GM19463 (cell line): Measurements from ENCODE around the gene LDB2.

Source experiments
- ATAC-seq: cut with Tn5 transposase; IDR thresholded peaks from one replicate; pipeline ENCODE4 v1.9.1; 2021; ENCODE audit warnings: mild to moderate bottlenecking, moderate library complexity; ENCODE audit not compliant: unreplicated experiment

The LDB2 gene

DNA sequence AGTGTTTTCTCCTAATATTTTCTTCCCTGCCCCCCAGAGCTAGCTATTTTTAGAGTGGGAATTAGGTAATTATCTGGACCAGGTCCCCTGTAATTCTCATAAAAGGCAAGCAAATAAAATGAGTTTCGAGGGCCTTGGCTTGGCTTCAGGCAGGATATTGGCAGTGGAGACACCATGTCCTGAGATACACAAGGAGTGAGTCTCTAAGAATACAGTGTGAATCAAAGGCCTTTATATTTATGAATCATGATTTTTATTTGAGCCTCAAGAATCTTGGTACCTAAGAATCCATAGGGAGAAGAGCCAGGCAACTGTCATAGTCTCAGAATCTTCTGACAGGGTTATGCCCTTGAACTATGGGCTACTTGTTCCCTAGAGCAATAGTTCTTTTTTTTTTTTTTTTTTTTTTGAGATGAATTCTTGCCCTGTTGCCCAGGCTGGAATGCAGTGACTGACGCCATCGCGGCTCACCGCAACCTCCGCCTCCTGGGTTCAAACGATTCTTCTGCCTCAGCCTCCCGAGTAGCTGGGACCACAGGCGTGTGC lies 205.4 kb downstream of the LDB2 start:
- no peak for ATAC-seq

DNA sequence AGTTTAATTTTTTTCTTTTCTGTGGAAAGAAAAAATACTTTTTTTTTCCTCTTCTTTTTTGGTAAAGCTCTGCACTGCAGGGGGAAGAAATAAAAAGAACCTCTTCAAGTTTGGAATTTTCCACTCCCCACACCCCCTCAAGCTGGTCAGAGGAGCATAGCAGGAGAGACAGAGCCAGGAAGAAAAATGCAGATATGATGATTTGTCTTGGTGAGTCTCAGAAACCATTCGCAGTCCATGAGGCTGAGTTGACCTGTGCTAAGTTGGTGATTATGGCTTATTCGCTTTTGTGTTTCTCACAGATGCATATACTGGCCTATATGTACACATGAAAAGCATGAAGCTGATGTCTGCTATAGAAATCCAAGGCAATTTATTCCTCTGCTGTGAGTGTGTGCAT lies 205.9 kb downstream of the LDB2 start:
- no peak for ATAC-seq

DNA sequence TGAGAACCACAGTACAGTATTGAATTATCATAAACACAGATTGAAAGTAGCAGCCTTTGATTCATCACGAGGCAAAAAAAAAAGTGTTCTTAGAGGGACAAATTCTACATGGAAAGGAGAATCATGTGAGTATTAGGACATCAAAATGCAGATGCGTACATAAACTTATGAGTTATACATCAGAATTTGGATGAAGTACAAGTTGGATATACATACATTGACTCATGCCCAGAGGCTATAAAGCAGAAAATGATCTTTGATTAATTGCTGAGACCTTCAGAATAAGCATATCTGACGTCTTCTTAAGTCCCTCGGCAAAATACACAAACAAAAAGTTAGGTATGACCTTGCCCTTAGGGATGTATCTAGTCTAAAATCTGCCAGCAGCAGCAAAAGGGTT lies 206.4 kb downstream of the LDB2 start:
- no peak for ATAC-seq

DNA sequence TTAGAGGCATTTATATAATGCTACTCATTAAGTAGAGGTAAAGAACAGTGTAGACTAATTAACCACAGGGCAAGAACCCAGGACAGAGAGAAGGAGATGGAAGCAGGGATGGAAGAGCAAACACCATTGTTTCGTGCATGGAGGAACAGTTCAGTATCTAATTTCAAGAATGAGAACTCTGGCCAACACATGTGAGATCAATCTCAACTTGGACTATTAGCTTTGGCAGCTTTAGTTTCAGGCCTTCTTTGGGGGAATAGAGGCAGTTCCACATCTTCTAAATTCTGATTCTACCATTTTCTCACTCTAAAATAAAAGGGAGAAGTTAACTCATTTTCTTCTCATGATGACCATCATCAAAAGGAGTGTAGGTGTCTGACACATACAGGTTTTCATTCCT lies 207.0 kb downstream of the LDB2 start:
- no peak for ATAC-seq

DNA sequence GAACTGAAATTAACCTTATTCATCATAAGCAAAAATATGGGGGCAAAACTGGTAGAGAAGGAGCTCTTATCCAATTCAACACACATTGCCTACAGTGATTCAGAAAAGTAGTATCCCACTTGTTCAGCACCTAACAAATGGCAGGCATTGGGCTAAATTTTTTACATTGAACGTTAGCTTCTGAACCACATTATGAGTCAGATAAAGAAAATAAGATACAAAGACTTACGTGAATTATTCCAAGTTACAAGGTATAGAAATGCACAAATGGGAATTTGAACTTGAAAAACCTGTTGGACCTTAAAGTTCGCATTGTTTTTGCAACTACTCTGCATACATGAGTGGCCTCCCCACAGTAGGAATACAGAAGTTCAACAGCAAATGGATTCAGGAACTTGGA lies 210.6 kb downstream of the LDB2 start:
- ATAC-seq: no peak

DNA sequence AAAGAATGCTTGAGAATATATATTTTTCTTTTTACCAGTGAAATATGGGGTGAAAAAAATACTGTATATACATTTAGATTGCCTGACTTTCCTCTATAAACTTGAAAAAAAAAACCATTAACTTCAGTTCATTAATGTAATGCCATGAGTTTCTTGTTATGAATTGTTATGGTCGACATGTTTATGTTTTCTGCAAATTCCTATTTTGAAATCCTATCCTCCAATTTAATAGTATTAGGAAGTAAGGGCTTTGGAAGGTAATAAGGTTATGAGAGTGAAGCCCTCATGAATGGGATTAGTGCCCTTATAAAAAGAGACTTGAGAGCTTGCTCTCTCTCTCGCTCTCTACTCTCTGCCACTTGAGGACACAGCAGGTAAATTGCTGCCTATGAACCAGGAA lies 211.4 kb downstream of the LDB2 start:
- ATAC-seq: no peak

DNA sequence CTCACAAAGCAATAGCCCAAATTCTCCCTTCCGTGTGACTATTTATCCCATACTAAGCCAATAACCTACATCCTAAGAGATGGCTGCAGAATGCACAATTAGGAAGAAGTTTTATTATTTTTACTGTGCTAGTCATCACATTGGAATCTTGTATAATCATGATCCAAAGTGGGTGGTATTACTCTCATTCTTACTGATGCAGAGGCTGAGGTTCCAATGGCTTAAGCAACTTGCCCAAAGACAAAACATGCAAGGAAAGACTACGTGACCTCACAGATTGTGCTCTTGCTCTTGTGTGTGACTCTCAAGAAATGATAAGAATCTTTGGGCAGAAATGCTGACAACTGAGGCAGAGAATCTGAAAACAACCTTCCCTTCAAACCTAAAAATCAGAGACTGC lies 212.2 kb downstream of the LDB2 start:
- no peak for ATAC-seq

DNA sequence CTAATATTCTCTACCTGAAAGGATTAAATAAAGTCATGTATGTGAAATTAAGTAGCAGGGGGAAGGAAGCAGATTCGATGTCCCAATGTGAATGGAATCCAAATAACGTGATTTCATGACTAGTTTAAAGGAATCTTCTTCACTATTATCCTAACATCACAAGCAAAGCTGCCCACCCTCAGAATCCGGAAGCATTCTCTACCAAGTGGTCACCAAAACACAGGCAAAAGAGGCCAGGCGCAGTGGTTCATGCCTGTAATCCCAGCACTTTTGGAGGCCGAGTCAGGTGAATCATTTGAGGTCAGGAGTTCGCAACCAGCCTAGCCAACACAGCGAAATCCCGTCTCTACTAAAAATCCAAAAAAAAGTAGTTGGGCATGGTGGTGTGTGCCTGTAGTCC lies 212.9 kb downstream of the LDB2 start:
- ATAC-seq: no peak

DNA sequence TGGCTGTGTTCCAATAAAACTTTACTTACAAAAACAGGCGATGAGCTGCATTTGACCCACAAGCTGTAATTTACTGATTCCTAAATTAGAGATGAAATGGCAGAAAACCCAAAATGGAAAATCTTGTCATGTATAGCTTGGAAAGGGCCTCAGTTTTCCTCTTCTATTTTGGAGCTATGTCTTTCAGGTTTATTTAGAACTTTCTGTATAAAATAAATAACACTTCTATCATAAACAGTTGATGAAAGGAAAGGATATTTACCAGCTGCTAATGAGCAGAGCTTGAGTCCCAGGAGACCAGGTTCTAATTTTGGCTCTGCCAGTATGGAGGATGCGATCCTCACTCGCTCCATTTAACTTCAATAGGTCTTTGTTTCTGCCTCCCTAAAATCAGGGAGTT lies 213.5 kb downstream of the LDB2 start:
- no peak for ATAC-seq

DNA sequence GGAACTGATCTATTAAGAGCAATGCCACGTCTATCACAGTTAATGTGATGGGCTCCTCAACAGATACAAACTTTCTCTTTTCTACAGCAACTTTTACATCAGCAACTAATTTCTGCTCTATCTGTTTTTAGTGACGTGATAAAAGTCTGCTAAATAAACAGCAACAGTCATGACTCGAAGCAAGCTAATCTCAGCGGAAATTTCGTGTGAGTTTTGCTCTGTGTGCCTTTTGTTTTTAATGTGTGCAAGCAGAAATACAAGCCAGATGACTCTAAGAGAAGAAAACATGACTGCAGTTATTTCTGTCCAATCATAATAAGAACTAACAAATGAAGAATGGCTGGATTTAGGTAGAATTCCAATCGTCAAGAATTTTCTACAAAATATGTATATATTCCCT lies 214.3 kb downstream of the LDB2 start:
- no peak for ATAC-seq

DNA sequence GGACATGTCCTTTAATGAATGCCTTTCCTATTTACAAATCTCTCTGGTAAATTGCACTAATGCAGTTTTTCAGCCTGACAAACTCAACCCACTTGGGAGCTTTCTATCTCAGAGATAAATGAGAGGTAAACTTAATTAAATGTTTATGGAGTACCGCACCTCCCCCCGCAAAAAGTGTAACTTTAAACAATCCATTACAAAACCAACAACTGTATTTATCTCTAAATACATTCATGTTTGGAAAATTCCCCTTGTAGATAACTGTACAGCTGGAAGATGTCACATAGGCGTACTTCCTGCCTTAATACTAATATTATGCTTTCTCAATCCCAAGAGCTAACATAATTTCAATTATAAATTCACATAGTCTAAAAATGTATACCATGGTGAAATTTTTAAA lies 215.5 kb downstream of the LDB2 start:
- ATAC-seq: no peak

DNA sequence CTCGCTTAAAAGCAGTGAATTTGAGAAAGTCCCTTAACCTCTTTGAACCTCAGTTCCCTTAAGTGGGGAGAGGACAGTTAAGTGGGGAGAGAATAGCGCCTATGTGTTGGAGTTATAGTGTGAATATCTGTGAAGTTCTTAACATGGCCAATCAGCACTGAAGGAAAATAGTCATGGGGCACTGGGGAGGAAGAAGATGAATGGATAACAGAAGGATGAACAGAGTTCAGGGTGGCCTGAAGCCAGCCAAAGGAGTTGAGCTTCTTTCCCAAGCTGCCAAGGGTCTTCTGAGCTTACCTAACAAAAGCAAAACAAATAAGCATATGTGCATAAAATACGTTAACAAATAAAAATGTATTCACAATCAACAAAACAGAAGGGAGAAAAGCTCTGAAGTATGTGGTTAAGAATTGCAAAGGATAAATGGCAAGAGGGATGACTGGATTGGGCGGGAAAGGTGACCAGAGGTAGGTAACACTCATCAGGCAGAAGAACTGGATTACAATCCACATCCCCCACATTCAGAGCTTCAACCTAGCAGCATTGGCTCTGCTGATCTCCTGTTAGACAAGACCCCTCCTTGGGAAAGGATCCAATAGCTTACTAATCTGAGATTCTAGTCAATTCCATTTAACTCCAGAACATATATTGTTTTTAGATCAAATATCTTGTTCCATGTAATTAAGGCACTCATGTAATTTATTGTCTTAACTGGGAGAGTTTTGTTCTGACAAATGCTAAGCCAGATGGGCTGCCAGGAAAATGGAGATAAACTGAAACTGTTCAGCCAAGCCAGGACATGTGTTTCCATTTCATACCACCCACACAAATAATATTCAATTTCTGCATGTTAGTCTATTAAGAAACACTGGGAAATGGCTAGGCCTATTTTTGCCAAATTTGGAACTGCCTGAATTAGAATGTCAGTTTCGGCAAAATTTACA lies 221.2 kb downstream of the LDB2 start:
- ATAC-seq: no peak

DNA sequence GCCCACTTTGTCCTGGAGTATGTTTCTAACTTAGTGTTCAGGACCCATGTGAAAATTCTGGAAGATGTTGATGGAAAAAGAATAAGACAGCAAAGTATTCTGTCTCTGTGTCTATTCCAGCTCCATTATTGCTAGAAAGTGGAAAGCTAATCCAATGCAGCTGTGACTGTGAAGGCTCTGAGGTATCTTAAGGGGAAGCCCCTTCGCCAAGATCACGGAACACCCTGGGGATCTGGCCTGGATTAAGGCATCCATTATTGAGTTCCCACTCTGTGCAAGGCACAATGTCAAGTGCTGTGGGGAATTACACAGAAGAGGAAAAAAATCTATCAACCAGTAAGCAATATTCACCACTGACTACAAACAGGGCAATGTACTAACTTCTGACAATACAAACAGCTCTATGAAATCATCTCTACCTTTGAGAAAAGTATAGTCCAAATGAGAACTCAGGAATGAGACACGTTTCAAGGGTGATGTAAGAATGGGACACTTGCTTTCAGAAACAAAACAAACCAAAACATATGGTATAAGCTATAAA lies 222.1 kb downstream of the LDB2 start:
- no peak for ATAC-seq

DNA sequence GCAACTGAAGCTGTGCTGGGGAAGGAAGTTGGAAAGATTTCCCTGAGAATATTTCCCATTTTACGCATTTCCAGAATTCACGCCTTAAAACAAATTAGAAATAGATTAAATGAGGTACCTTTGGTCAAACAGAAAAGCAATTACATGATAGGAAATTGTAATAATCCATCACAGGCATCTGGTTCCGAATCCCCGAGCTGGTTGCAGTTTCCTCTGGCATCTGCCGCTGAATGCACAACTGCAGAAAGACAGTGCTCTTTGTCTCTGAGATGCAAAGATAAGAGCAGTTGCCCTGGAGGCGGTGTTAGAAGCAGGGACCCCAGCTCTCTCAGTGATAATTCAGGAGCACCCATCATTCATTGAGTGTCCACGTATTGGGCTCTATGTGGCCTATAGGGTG lies 224.4 kb downstream of the LDB2 start:
- ATAC-seq: no peak

DNA sequence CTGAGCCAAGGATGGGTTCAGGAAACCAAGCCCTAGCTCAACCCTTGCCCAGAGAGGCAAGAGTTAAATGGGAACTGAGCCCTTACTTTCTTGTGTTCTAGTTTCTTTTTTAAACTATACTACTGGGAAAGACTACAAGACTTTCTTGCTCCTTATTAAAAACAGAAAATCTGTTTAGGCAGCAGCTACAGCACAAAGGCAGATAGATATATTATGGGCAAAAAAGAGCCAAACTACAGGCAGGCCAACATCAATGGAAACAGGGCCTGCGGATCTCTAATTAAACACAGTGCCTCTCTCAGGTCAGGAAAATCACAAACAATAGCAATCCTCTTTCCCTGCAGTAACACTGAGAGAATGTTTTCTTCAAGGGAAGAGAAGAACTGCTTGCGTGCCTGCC lies 226.0 kb downstream of the LDB2 start:
- no peak for ATAC-seq

DNA sequence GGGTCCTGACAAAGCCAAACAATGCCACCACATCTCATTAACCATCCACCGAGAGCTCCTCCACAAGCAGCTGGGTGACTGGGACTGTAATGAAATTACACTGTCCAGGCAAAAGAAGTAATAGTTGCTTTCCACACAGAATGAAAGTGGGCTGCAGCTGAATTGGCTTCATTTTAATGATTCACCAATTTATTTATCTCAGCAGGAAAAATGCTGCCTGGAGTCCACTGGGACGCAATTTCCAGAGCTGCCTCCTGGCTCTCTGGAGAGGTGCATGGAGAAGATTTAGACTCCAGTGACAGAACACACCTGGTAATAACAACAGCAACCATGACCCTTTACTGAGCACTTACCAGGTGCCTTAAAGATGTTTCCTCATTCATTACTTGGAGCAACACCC lies 226.7 kb downstream of the LDB2 start:
- ATAC-seq: no peak

DNA sequence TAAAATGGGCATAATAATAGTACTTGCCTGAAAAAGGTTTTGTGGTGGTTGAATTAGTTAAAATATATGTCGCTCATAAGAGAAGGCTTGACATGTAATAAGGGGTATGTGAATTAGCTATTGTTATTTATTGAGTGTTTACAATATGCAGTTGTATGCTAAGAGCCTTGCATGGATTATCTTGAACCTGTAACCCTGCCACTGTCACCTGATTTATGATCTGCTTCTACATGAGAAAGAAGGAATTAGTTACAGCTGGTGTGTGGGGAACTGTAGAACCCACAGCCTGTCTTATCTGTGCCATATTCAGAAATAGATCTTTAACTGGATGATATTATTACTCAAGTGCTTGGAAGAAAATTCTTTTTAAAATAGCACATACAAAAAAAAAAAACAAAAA lies 227.7 kb downstream of the LDB2 start:
- no peak for ATAC-seq

DNA sequence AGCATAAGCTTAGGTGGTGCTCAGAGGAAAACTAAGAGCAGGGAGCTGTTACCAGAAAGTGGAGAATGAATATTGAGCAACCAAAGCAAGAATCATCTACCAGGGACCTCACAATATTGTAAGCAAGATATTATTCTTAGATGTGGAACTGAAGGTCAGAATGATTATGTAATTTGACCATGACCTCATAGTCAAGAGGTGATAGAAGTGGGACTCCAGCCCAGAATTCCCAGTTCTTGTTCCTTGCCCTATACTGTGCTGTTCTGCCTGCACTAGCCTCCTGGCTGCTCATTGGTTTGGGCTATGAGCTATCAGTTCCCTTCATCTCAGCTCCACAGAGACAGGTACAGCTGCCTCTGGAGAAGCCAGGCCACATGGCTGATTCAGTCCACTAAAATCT lies 229.4 kb downstream of the LDB2 start:
- no peak for ATAC-seq

DNA sequence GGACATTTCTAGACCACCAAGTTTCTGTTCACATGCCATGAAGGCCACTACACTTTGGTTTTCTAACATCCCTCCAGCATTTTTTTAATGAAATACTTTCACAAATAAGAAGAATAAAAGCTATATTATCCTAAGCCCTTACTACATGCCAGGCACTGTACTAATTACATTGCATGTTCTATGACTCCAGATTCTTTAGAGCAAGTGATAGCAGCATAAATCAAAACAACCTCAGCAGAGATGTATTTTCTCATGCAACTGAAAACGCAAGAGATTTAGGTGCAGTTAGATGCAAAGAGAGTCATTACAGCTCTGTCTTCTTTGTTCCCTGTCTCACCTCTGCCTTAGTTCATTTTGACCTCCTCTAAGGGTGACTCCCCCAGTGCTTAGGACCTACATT lies 230.0 kb downstream of the LDB2 start:
- no peak for ATAC-seq

DNA sequence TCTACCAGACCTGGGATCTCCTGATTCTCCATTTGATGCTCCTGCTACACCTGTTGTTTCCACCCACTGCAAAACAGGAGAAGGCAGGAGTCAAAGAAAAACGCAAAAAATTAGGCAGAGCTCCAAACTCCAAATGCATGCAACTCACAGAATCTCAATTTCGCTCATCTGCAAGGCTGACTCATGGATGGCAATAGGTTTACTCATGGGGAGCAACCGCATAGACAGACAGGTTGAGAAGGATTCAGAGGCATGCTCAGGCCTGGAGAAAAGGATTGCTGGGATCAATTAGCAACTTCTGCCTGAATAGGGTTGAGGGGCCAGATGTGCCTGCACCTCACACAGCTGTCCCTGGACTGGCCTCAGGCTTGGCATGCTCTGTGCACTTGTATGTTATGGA lies 231.0 kb downstream of the LDB2 start:
- ATAC-seq: no peak

DNA sequence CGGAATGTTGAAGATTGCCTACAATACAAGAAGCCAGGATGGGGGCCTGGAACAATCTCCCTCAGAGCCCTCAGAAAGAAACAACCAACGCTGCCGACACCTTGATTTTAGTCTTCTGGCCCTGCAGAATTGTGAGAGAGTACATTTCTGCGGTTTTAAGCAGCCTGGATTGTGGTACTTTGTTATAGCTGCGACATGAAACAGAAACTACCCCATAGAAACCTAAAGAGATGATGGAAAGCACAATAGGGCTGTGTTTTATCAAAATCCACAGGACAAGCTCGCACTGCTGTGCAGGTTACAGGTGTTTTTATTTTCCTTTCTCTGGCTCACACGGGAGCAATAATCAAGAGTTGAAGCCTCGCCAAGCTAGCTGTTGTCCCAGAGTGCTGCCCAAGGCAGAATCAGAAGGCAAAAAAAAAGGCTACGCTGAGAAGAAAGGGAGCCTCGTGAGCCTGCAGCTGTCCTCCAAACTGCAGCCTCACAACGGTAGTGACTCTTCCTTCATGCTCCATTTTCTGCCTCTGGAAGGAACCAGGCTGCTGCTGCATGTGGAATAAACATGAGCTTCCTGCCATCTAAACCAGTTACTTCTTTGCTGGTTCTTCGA lies 232.4 kb downstream of the LDB2 start:
- ATAC-seq: no peak

DNA sequence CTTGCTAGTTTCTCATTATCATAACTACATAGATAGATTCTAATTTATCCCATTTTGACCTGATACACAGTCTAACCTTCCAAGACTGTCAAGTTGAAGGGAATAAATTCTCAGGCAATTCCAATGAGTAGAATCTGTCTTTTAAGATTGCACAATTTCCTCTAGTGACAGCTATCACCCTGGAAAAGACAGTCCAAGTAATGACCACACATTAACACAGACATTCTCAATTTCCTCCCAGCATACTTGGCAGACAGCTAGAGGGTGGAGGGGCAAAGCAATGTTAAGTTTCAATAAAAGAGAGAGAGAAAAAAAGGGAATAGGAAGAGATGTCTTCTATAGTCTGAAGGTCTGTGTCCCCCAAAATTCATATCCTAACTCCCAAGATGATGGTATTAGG lies 234.7 kb downstream of the LDB2 start:
- no peak for ATAC-seq
